ENCODE results near the gene SMYD2.

DNA sequence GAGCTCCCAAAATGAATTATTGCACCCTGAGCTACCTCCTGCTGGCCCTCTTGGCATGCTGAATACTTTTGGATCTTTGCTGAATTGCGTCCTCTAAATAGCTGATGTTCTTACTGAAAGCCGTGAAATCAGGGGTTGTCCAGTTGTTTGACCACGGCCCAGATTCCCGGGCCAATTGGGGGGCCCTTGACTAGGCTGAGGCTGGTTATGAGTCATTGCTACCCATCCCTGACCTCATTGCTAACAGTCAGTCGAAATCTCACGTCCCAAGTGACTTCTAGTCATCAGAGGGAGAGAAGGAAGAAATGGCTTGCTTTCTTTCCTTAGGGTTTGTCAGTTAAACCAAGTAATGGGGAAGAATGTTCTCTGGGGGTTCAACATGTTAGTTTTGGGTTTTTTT, 37.4 kb downstream of the SMYD2 start:
- TF ChIP-seq, protein P1, sequence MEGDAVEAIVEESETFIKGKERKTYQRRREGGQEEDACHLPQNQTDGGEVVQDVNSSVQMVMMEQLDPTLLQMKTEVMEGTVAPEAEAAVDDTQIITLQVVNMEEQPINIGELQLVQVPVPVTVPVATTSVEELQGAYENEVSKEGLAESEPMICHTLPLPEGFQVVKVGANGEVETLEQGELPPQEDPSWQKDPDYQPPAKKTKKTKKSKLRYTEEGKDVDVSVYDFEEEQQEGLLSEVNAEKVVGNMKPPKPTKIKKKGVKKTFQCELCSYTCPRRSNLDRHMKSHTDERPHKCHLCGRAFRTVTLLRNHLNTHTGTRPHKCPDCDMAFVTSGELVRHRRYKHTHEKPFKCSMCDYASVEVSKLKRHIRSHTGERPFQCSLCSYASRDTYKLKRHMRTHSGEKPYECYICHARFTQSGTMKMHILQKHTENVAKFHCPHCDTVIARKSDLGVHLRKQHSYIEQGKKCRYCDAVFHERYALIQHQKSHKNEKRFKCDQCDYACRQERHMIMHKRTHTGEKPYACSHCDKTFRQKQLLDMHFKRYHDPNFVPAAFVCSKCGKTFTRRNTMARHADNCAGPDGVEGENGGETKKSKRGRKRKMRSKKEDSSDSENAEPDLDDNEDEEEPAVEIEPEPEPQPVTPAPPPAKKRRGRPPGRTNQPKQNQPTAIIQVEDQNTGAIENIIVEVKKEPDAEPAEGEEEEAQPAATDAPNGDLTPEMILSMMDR (IDR thresholded peaks at IDR 0.05; ENCODE audit: extremely low read depth in 1 of 2, insufficient read depth in 1 of 2, low read depth in 1 of 2, low read length in 2 of 2), result no peak
- no peak for TF ChIP-seq EZH2 (IDR thresholded peaks at IDR 0.05; ENCODE audit: borderline replicate concordance, low read depth, low read length, severe bottlenecking)
- TF ChIP-seq, protein P2, sequence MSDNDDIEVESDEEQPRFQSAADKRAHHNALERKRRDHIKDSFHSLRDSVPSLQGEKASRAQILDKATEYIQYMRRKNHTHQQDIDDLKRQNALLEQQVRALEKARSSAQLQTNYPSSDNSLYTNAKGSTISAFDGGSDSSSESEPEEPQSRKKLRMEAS (IDR thresholded peaks at IDR 0.05; ENCODE audit: insufficient read depth, insufficient read length), result no peak
- TF ChIP-seq POLR2AphosphoS5 (IDR thresholded peaks at IDR 0.05; ENCODE audit: insufficient read depth, low read depth, low read length), result no peak
- TF ChIP-seq POLR2A (IDR thresholded peaks at IDR 0.05; ENCODE audit: low read depth, low read length), result no peak
- no peak for TF ChIP-seq MYC (IDR thresholded peaks at IDR 0.05; ENCODE audit: low read depth, low read length)
- no peak for TF ChIP-seq GATA2 (IDR thresholded peaks at IDR 0.05; ENCODE audit: insufficient read depth, insufficient read length, low read depth, low read length)
- TF ChIP-seq JUN (IDR thresholded peaks at IDR 0.05; ENCODE audit: borderline replicate concordance, insufficient read depth, insufficient read length, low read depth), result no peak
